Measurements from ENCODE around the gene MYO9B. TPM values are rescaled to one million over a fixed set of nuclear protein-coding genes. Genes with fewer than 3 reads are reported as not detected.

Gene MYO9B
- total RNA-seq, 1 donor from 2014 or later: 15.5 TPM

GRCh38 chr19:17035842-17036424 lies 39.6 kb upstream of the MYO9B start:
- no peak for DNase-seq (ENCODE audit: low read depth)
- H3K36me3 ChIP-seq (ENCODE audit: control insufficient read depth, insufficient read depth, low read length): no peaks in the 10 kb centered on the region
- FAIRE-seq: no peak

GRCh38 chr19:17036640-17037039 lies 38.9 kb upstream of the MYO9B start:
- Histone ChIP-seq H3K27me3 (ENCODE audit: control insufficient read depth, insufficient read depth, low read length) (no peaks in the 10 kb centered on the region), H3K4me3 (ENCODE audit: low read depth, low read length) (no peak overlapping the region), H3K36me3 (ENCODE audit: control insufficient read depth, insufficient read depth, low read length) (no peaks in the 10 kb centered on the region)
- no peak for TF ChIP-seq CTCF (IDR thresholded peaks at IDR 0.05; ENCODE audit: insufficient read depth, low read length, severe bottlenecking)
- DNase-seq (ENCODE audit: low read depth) (no peak), FAIRE-seq (peak; percentile 36)

More at GRCh38 chr19:17035842-17036424, 39.6 kb upstream of the MYO9B start:
- H3K27me3 ChIP-seq (ENCODE audit: control insufficient read depth, insufficient read depth, low read length): no peaks in the 10 kb centered on the region
- H3K4me3 ChIP-seq (ENCODE audit: low read depth, low read length): no peak overlapping the region
- TF ChIP-seq CTCF (IDR thresholded peaks at IDR 0.05; ENCODE audit: insufficient read depth, low read length, severe bottlenecking): no peak

- no peaks in the 10 kb centered on the region for H3K36me3 ChIP-seq (ENCODE audit: control insufficient read depth, insufficient read depth, low read length)
Observed at GRCh38 chr19:17037184-17037583, 38.4 kb upstream of the MYO9B start.

GRCh38 chr19:17037966-17038500 lies 37.5 kb upstream of the MYO9B start:
- FAIRE-seq (no peak), DNase-seq (ENCODE audit: low read depth) (no peak)
- TF ChIP-seq CTCF (IDR thresholded peaks at IDR 0.05; ENCODE audit: insufficient read depth, low read length, severe bottlenecking): no peak
- Histone ChIP-seq H3K4me3 (ENCODE audit: low read depth, low read length) (no peak overlapping the region), H3K27me3 (ENCODE audit: control insufficient read depth, insufficient read depth, low read length) (no peaks in the 10 kb centered on the region), H3K36me3 (ENCODE audit: control insufficient read depth, insufficient read depth, low read length) (no peaks in the 10 kb centered on the region)

More at GRCh38 chr19:17037184-17037583, 38.4 kb upstream of the MYO9B start:
- Histone ChIP-seq H3K27me3 (ENCODE audit: control insufficient read depth, insufficient read depth, low read length) (no peaks in the 10 kb centered on the region), H3K4me3 (ENCODE audit: low read depth, low read length) (no peak overlapping the region)
- DNase-seq (ENCODE audit: low read depth) (no peak), FAIRE-seq (peak; percentile 28)
- no peak for TF ChIP-seq CTCF (IDR thresholded peaks at IDR 0.05; ENCODE audit: insufficient read depth, low read length, severe bottlenecking)

- FAIRE-seq: no peak
- no peak for TF ChIP-seq CTCF (IDR thresholded peaks at IDR 0.05; ENCODE audit: insufficient read depth, low read length, severe bottlenecking)
- DNase-seq (ENCODE audit: low read depth): no peak
- Histone ChIP-seq H3K36me3 (ENCODE audit: control insufficient read depth, insufficient read depth, low read length) (no peaks in the 10 kb centered on the region), H3K27me3 (ENCODE audit: control insufficient read depth, insufficient read depth, low read length) (no peaks in the 10 kb centered on the region), H3K4me3 (ENCODE audit: low read depth, low read length) (no peak overlapping the region)
Observed at GRCh38 chr19:17041976-17042375, 33.6 kb upstream of the MYO9B start.

GRCh38 chr19:17043744-17044143 lies 31.8 kb upstream of the MYO9B start:
- Histone ChIP-seq H3K36me3 (ENCODE audit: control insufficient read depth, insufficient read depth, low read length) (no peaks in the 10 kb centered on the region), H3K4me3 (ENCODE audit: low read depth, low read length) (no peak overlapping the region), H3K27me3 (ENCODE audit: control insufficient read depth, insufficient read depth, low read length) (no peaks in the 10 kb centered on the region)
- DNase-seq (ENCODE audit: low read depth) (no peak), FAIRE-seq (no peak)
- no peak for TF ChIP-seq CTCF (IDR thresholded peaks at IDR 0.05; ENCODE audit: insufficient read depth, low read length, severe bottlenecking)
